ENCODE results near the gene CMKLR1.

CMKLR1 gene

DNA sequence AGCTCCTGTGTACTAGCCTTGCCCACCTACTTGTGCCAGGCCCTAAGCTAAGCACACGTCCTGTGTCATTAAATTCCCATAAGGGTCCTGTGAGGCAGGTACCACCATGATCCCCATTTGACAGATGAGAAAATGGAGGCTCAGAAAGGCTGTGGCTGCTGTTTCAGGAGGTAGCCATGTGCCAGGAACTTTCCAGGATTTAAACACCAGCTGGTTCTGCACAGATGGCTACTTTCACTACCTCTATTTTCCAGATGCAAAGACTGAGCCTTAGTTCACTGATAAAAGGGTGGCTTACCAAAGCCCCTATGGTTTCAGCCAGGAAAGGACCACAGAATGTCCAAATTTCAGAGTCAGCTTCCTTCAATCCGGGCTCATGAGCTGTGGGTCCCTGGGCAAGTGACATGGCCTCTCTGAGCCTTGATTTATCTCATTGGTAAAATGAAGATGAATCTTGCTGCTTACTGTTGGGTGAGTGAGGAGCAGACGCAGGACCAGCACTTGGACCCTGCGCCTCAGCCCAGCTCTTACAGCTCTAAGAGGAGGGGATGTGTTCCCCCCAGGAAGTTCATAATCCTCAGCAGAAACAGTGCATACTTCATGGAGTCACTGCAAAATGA lies 23.5 kb downstream of the CMKLR1 start:
- DNase-seq (ENCODE audit: low spot score): no peak

DNA sequence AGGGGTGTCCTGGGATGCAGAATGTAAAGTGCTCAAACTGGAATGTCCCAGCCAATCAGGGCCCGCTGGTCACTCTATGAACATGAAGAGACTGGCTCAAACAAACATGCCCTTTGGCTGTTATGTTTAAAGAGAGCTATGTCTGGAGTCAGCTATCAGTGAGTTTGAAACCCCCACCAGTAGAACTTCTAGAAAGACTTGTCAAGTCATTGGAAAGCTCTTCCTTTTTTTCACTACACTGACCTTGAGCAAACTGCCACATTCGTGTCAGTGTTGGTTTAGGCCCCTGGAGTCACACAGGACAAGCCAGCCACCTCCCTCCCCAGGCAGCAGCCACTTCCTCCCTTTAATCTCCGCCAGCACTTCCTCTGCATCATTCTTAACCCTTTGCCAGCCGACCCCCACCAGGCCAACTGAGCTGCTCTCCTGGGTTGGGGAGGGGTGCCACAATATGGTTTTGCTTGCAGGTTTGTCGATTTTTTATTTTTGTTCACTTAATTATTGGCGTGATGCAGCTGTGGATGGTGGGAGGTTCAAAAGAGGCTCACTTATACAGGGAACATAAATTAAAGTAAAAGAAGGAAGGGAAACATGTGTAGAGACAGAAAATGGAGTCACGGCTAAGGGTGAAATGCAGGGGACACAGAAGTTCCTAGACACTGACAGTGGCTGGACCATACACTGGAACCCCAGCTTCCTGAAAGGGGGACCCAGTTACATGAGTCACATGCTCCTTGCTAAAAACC lies 25.3 kb downstream of the CMKLR1 start:
- DNase-seq (ENCODE audit: low spot score): no peak

DNA sequence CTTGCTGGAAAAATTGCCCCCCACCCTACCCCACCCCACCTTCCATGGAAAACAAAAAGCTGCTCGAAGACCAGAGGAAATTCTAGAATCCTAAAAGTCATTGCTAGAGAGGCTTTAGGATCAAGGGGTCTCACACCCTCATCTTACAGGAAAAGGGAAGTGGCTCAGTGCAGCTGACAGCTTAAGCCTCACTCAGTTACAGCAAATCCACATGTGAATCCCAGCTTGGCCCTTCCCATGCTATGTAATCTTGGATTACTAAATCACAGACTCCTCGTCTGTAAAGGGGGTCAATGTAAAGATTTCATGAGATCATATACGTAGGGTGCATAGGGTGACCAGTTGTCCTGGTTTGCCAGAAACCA lies 25.9 kb downstream of the CMKLR1 start:
- DNase-seq (ENCODE audit: low spot score): no peak

DNA sequence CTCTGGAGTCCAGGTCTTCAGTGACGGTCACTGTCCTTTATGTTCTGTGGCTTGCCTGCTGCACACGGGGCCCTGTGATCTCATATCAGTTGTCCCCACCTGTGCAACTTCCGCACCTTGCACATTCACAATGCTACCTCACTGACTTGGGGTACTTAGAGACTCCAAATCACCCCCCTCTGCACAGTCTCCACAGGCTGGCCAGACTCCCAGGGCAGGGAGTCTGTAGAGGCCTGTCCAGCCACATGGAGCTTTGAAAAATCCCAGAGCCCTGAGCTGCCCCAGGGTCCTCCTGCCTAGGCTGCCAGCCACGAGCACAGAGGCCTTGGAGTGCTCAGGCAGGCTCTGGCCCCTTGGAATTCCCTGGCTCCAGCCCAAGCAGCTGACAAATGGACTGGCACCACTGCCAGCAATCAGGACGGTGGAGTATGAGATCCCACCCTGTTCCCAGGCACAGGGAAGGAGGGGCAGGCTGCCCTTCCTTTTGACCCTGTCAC lies 26.4 kb downstream of the CMKLR1 start:
- DNase-seq (ENCODE audit: low spot score): no peak

DNA sequence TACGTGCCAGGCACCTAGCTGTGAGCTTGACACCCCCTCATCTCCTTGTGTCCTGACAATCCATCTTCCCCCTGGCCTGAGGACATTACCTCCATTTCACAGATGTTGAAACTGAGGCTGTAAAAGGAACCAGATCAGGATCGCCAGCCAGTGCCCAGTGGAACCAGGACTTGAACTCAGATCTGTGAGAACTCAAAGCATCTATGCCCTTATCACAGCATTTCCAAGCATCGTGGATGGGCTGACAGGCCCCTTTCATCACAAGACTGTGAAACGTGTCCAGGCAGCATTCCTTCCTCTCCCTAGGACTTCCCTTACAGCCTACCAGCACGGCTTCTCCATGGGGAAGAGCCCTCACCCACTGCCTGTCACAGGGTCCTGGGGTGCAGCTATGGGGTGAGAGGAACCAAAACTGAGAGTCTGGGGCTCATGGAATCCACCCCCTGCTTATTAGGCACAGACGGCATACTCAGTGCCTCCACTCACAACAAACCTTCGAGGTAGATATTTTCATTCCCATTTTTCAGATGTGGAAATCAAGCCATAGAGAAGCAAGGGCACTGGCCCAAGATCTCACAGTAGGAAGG lies 26.9 kb downstream of the CMKLR1 start:
- no peak for DNase-seq (ENCODE audit: low spot score)

DNA sequence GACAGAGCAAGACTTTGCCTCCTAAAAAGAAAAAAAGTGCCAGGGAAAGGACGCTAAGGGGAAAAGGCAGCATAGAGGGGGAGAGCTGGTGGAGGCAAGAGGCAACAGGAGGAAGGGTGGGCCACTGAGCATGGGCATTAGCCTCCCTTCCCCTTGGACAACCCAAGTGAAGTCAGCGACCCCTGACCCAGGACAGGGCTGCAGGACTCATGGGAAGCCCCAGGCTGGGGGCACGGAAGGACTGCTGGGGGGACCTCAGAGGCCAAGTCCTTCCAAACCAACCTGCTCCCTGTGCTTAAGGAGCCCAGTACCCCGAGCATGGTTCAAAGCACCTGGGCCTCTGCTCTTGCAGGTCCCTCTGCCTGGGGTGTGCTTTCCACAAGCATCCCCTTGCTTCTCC lies 27.5 kb downstream of the CMKLR1 start:
- no peak for DNase-seq (ENCODE audit: low spot score)

DNA sequence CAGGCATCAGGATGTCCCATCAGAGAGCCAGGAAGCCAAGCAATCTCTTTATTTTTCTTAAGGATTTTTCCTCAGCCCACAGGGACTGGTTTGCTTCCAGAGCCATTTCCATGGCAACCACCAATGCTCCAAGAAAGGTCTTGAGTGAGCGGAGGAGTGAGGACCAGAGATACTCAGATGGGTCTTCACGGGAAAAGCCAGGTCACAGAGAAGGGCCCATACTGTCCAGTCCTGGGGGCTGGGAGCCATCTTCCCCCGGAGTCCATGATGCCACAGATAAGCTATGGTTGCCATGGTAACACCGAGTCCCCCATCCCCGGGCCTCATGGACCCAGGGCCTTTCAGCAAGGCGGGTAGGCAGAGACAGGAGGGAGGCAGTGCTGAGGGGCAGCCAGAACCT lies 28.6 kb downstream of the CMKLR1 start:
- no peak for DNase-seq (ENCODE audit: low spot score)

DNA sequence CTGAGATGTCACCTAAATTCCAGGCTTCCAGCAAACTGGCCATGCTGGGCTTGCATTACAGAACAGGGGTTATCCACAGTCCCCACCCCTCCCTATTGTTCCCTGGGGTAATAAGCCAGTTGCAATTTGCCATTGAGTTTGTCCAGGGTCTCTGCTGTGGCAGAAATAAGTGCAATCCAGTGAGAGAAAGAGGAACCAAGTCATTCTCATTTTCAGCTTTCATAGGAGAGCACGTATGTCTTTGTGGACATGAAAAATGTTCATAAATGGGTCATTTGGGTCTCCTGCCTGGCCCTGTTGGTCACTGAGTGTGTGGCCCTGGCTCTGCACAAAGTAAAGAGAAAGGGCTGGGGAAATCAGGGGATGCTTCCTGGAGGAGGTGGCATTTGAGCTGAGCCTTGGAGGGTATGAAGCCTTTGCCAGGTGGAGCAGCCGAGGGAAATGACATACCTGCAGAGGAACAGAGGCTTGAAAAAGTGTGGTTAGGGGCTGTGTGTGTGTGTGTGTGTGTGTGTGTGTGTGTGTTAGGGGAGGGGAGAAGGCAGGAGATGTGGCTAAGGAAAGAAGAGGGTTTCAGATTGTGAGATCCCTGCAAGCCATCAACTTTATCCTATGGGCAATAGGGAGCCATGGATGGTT lies 29.3 kb downstream of the CMKLR1 start:
- no peak for DNase-seq (ENCODE audit: low spot score)

DNA sequence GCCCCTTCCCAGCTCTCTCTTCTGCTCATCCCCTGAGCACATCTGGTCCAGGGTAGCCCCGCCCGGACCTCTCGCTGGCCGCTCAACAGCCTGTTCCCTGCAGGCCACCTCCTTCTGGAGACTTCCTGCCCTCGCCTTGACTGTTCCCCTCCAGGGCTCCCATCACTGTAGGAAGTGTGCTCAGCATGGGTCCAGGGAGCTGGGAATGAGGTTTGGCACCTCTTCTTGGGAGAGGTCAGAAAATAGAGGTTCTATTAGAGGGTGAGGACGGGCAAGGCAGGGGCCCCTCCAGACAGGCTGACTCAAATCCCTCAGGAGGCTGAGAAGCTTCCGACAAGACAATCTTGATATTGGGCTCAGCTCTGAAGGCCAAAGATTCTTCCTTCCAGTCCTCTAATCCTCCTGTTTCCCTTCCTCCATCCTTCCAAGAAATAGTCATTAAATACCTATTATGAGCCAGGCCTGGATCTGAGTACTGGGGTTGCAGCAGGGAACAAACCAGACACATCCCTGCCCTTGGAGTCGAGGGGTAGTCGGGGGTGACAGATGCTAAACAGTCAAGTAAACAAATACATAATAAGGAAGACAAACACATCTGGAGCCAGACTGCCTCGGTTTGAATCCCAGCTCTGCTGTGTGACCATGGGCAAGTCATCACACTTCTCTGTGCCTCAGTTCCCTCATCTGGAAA lies 30.6 kb downstream of the CMKLR1 start:
- DNase-seq (ENCODE audit: low spot score): no peak

DNA sequence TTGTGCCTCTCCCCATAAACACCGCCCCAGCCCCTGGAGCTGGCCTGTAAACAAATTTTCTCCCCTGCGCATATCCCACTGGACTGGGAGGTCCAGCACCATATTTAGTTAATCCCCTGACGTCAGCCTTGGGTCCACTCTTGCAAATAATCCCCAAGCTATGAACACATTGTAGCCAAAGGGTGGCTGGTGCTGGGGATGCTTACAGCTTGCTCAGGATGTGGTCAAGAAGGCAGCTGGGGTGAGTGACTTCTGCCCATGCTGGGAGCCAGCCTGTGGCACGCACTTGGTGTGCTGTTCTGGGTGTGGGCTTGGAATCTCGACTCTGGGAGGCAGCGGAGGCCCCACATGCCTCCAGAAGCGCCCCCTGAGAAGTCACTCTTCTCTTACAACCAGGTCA lies 32.1 kb downstream of the CMKLR1 start:
- no peak for DNase-seq (ENCODE audit: low spot score)

DNA sequence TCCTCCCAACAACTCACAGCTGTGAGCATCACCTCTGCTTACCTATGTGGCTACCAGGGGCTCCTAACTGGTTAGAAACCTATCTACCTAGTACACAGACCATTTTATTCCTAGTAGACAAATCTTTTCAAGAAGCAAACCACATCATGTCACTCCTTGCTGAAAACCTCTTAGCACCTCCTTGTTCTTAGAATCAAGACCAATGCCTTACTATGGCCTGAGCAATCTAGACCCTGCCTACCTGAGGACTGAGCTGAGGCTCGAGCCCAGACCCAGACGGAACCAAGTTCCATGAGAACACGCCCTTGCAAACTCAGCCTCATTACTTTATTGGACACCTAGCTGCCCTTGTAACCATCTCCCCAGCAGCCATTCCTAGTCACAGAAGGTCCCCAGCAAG lies 32.6 kb downstream of the CMKLR1 start:
- DNase-seq (ENCODE audit: low spot score): no peak

DNA sequence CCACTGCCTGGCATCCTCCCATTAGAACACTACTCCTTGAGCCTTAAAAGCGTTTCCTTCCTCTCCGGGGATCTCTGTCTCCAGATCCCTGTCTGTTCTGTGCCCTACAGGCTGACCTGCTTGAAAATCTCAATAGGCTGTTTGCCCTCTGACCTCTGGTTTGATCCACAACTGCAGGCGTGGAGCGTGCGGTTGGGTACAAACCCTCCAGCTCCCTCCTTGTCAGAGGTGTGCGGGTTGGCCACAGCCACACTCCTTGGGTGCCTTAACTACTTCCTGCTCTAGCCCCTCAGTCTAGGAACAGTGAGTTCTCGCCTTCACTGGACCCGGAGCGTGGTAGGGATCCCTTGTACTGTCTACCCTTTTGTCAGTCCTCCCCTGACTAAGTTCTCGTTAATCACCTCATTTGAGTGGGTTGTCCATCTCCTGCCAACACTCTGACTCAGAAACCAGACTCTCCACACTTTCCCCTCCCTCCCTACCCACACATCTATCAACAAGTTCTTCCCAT lies 33.1 kb downstream of the CMKLR1 start:
- no peak for DNase-seq (ENCODE audit: low spot score)

DNA sequence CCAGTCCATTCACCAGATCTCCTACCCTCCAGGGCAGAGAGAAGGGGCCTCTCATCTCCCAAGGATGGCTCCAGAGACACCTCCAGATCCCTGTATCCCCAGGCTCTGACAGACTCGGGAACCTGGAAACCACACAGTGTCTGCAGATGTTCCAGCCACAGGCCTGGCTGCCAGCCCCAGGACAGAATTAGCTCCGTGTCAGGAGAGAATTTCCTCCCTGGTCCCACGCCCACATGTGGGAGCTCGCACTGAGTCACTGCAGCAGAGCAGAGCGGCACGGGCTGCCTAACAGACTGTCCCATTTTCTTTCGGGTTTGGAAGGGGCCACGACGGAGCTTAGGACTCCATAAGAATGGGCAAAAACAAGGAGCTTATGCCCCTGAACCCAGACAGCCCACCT lies 33.6 kb downstream of the CMKLR1 start:
- no peak for DNase-seq (ENCODE audit: low spot score)

DNA sequence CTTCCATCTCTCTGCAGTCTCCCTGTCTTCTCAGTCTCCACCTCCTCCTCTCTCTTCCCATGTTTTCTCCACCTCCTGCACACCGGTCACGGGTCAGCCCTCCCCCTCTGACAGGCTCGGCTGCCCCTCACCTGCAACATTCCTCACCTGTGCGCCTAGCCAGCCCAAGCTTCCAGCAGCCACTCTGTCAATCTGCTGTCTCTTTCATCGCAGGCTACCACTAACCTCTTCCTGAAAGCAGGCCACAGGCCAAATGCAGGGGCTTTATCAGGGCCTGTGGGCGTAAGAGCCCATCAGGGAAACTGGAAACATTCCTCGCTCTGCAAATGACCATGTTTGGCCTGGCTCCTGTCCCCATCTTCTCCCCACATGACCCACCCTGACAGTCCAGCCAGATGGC lies 34.5 kb downstream of the CMKLR1 start:
- DNase-seq (ENCODE audit: low spot score): no peak

DNA sequence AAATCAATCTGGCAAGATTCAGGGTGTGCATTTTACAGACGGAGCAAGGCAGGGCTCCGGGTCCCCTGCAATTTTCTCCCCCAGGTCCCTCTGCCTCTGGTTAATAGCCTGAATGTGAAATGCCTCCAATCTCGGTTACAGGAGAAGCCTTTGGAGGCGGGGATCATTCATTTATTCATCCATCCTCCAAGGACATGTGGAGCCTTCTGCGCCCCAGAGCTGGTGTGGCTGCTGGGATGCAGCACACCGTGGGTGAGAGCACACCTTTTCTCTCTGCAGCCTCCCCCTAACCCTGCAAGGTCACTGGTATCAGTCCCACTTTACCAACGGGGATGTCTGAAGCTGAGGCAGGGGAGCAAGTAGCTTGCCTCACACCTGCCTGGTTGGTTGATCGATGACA lies 35.4 kb downstream of the CMKLR1 start:
- DNase-seq (ENCODE audit: low spot score): no peak

DNA sequence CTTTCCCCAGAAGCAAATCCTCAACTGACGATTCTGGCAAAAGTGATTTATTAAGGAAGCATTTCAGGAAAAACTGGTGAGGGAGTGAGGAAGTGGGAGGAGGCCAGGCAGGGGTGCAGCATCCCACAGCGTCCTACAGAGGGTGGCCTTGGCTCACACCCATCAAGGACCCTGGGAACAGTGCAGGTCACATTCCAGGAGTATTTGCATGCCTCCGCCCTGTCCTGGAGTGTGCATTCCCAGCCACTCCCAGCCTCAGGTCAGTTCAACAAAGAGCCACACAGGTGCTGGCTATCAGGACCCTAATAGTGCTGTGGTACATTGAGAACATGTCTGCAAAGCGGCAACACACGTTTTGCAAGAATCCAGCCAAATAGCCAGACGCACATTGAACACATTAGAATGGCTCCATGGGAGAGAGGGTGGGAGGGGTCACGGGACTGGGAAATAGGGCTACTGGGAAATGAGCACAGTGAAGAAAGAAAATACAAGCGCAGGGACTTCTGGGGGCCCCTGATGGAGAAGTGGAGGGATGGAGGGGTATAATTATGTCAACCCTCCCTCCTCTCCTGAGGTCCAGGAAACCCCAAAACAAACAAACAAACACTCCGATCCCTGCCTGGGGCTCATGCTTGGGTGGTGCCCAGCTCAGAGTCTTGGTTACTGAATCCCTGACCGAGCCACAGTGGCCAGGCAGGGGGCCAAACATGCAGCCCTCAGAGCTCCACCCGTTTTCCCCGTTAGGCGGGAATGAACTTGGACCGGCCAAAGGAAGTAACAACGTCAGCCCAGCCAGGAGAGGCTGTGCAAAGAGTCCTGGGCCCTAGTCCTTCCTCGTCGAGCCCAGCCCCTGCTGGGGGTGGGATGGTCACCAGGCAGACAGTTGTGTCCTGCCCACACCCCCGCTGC lies 36.5 kb downstream of the CMKLR1 start:
- DNase-seq (ENCODE audit: low spot score): peak; percentile 34

DNA sequence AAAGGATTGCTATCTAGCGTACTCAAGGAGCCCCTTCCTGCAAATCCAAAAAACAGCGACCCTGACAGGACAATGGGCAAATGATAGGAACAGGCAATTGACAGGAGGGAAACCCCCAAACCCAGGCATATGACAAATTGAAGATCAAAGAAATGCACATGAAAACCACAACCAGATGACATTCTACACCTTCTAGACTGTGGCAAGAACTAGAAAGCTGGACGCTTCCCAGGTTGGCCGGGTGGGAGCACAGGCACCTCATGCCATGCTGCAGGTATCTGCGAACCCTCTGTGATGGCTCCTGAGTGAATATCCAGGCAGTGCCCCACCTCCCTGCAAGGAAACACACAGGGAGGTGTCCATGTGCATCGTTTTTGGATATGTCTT lies 37.1 kb downstream of the CMKLR1 start:
- DNase-seq (ENCODE audit: low spot score): no peak

DNA sequence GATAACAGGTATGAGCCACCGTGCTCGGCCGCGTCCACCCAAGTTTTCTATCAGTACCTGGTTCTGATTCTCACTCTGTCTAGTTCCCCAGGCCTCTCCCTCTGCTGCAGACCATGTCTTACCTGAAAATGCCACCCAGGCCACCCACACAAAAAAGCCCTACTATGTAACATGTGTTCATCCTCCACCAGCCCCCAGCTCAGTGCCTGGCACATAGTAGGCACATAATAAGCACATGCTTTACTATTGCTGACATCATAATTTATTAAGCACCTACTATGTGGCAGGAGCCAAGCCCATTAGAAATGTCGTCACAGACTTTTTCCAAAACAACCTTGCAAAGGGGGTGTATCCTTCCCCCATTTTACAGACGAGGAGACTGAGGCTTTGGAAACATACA lies 37.8 kb downstream of the CMKLR1 start:
- no peak for DNase-seq (ENCODE audit: low spot score)

DNA sequence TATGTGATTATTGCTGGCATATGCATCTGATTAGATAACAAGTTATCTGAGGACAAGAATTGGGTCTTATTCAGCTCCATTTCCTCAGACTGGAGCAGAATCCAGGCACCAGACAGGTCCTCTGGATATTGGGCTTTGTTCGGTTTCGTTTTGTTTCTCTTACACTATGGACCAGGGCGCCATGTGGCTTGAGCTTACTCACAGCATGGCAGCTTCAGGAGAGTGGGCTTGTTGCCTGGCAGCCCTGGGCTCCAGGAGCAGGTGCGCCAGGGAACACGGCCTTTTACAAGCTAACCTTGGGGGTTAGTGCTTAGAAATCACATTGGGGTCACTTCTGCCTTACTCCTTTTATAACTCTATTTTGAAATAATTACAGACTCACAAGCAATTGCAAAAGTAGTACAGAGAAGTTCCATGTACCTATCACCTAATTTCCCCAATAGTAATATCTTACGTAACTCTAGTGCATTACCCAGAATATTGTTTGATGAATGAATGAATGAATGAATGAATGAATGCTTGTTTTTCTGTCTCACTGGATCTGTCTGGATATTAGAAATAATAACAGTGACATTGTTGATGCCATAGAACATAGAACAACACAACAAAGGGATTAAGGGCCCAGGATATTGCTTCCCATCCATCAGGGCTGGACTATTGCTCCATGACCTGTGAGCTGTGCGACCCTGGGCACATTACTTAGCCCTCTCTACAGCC lies 39.0 kb downstream of the CMKLR1 start:
- DNase-seq (ENCODE audit: low spot score): no peak

DNA sequence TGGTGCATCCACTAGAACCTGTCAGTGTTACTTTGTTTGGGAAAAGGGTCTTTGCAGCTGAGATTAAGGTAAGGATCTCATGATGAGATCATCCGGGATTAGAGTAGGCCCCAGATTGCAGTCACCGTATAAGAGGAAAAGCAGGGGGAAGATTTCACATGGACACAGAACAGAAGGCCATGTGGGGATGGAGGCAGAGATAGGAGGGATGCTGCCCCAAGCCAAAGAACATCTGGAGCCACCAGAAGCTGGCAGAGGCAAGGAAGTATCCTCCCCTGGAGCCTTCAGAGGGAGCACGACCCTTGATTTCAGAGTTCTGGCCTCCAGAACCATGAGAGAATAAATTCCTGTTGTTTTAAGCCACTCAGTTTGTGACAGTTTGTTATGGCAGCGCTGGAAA lies 39.6 kb downstream of the CMKLR1 start:
- DNase-seq (ENCODE audit: low spot score): no peak
